HepG2 (cell line): ENCODE results near the gene FGGY. TPM values are rescaled to one million over a fixed set of nuclear protein-coding genes. Genes with fewer than 3 reads are reported as not detected.
A peak's percentile ranks its signal among the peaks of the same experiment; 100 is the strongest.

Experiments used
- ADNP ChIP-seq: sonication (generic); formaldehyde crosslinking; IDR thresholded peaks from 2 replicates; pipeline ENCODE4 v1.4.0; 2020; ENCODE audit warnings: missing genetic modification reagents
- ARNT2 ChIP-seq: sonication (generic); formaldehyde crosslinking; IDR thresholded peaks from 2 replicates; pipeline ENCODE4 v1.8.0; 2022; ENCODE audit warnings: mild to moderate bottlenecking, low read depth, missing genetic modification reagents, moderate library complexity
- CENPBD1 ChIP-seq: sonication (generic); formaldehyde crosslinking; IDR thresholded peaks from 2 replicates; pipeline ENCODE4 v1.8.0; 2022; ENCODE audit warnings: missing genetic modification reagents, low read depth, mild to moderate bottlenecking, borderline replicate concordance
- CREM ChIP-seq, 2 experiments: sonication (generic) in 1 of 2; formaldehyde crosslinking in 1 of 2; IDR thresholded peaks; 2 replicates each; pipeline versions ENCODE4 v1.4.0 to v1.6.1; 2016 to 2020; ENCODE audit warnings: antibody characterized with exemption in 1 of 2, mild to moderate bottlenecking in 1 of 2, missing genetic modification reagents in 1 of 2
- E2F2 ChIP-seq: sonication (generic); formaldehyde crosslinking; IDR thresholded peaks from 2 replicates; pipeline ENCODE4 v1.4.0; 2020; ENCODE audit warnings: missing genetic modification reagents, borderline replicate concordance
- EED ChIP-seq: sonication (generic); formaldehyde crosslinking; IDR thresholded peaks from 2 replicates; pipeline ENCODE4 v1.5.0; 2020; ENCODE audit warnings: mild to moderate bottlenecking, missing genetic modification reagents
- ISX ChIP-seq: sonication (generic); formaldehyde crosslinking; conservative IDR thresholded peaks from 2 replicates; pipeline ENCODE4 v1.5.0; 2020; ENCODE audit warnings: missing genetic modification reagents
- MTF2 ChIP-seq: sonication (generic); formaldehyde crosslinking; IDR thresholded peaks from 2 replicates; pipeline ENCODE4 v1.5.0; 2020; ENCODE audit warnings: missing genetic modification reagents, borderline replicate concordance
- NFYC ChIP-seq: IDR thresholded peaks from 2 replicates; pipeline ENCODE4 v1.6.1; 2016; ENCODE audit warnings: missing genetic modification reagents, missing compliant biosample characterization
- PHF8 ChIP-seq: sonication (generic); formaldehyde crosslinking; IDR thresholded peaks from 2 replicates; pipeline ENCODE4 v1.5.0; 2020; ENCODE audit warnings: missing genetic modification reagents
- POLR2AphosphoS2 ChIP-seq: IDR thresholded peaks from 2 replicates; pipeline ENCODE4 v1.6.1; 2011; ENCODE audit warnings: low read depth, low read length, improper control_type of control experiment
- SMC3 ChIP-seq: IDR thresholded peaks from 2 replicates; pipeline ENCODE4 v1.6.1; 2011; ENCODE audit warnings: low read length, improper control_type of control experiment
- SOX13 ChIP-seq, 3 experiments: fragments of 450-650 bp in 1 of 3; sonication (generic) in 1 of 3; formaldehyde crosslinking in 1 of 3; IDR thresholded peaks in 2 of 3; conservative IDR thresholded peaks in 1 of 3; 2 replicates each; pipeline versions ENCODE4 v1.5.0 to v1.6.1; 2016 to 2020; ENCODE audit warnings: antibody characterized with exemption in 1 of 3, mild to moderate bottlenecking in 1 of 3, missing compliant biosample characterization in 1 of 3, missing genetic modification reagents in 1 of 3, moderate library complexity in 1 of 3
- ZHX2 ChIP-seq, 2 experiments: sonication (generic) in 1 of 2; formaldehyde crosslinking in 1 of 2; IDR thresholded peaks; 2 replicates each; pipeline versions ENCODE4 v1.6.1 to v1.9.0; 2014 to 2022; ENCODE audit warnings: antibody characterized with exemption in 1 of 2, borderline replicate concordance in 1 of 2, inconsistent platforms in 1 of 2, low read depth in 1 of 2, missing genetic modification reagents in 1 of 2
- ZKSCAN8 ChIP-seq: IDR thresholded peaks from 2 replicates; pipeline ENCODE4 v1.6.1; 2016; ENCODE audit warnings: borderline replicate concordance, missing genetic modification reagents, missing compliant biosample characterization
- ZNF276 ChIP-seq: sonication (generic); formaldehyde crosslinking; IDR thresholded peaks from 2 replicates; pipeline ENCODE4 v1.4.0; 2020; ENCODE audit warnings: mild to moderate bottlenecking, low read depth, missing genetic modification reagents
- ZNF563 ChIP-seq: sonication (generic); formaldehyde crosslinking; IDR thresholded peaks from 2 replicates; pipeline ENCODE4 v1.8.0; 2022; ENCODE audit warnings: mild to moderate bottlenecking, moderate library complexity, missing genetic modification reagents
- ZNF841 ChIP-seq: sonication (generic); formaldehyde crosslinking; IDR thresholded peaks from 2 replicates; pipeline ENCODE4 v1.8.1; 2023; ENCODE audit warnings: missing genetic modification reagents, borderline replicate concordance
- polyA plus RNA-seq, 8 experiments: library from polyadenylated mRNA; depleted of rRNA in 3 of 8; stranded (reverse) in 7 of 8; unstranded in 1 of 8; fragments of >200 nt; fragmentation: Illumina TruSeq in 4 of 8; extraction: Trizol in 4 of 8; gene quantifications; 2 replicates each; pipeline versions ENCODE4 v1.2.1 to v1.2.3, GENCODE V29; 2011 to 2016; ENCODE audit warnings: low read depth in 4 of 8, missing spikeins in 1 of 8, mixed read lengths in 1 of 8; ENCODE audit not compliant: insufficient read depth in 1 of 8
- total RNA-seq, 5 experiments: library from RNA; depleted of rRNA; stranded (reverse); fragments of >200 nt; fragmentation: Illumina TruSeq; extraction: Trizol; gene quantifications; 2 replicates each; pipeline ENCODE4 v1.2.3, GENCODE V29; 2016; ENCODE audit warnings: low read depth in 1 of 5

FGGY gene
- total and polyA plus RNA-seq, 2 of the 13 experiments (the other 11 are each of a cell fraction or from before 2014, with no cell fraction given), result 15.7 to 27.5 TPM

GRCh38 chr1:59556802-59557548, 260.1 kb downstream of the FGGY start (continued):
- TF ChIP-seq ZHX2 (IDR thresholded peaks at IDR 0.05; ENCODE audit: low read depth), result no peak
- TF ChIP-seq ZHX2 (CRISPR knock-in tag; IDR thresholded peaks at IDR 0.05; ENCODE audit: borderline replicate concordance), result no peak
- TF ChIP-seq ISX, result no peak
- TF ChIP-seq POLR2AphosphoS2, result no peak
- no peak for TF ChIP-seq CENPBD1 (CRISPR knock-in tag)
- 0 out of 2 replicates have a peak, but pooled peaks have one; percentile 56 for TF ChIP-seq ZKSCAN8 (CRISPR knock-in tag)
- TF ChIP-seq CREM (IDR thresholded peaks at IDR 0.05), result peak; percentile 98
- no peak for TF ChIP-seq CREM (CRISPR knock-in tag; IDR thresholded peaks at IDR 0.05)
- TF ChIP-seq ARNT2, result peak; percentile 83
- TF ChIP-seq E2F2, result no peak
- no peak; the same call in 1 of the 2 replicates for TF ChIP-seq EED
- peak; percentile 97 for TF ChIP-seq SOX13 (IDR thresholded peaks at IDR 0.05)
- TF ChIP-seq SOX13 (CRISPR knock-in tag; conservative IDR thresholded peaks at IDR 0.05 in 1 of 2, IDR thresholded peaks at IDR 0.05 in 1 of 2), result peak in 1 of 2 experiments; percentile 99; a peak in 2 of 4 replicates
- TF ChIP-seq ZNF276, result peak; percentile 43; the same call in 1 of the 2 replicates
- 0 out of 2 replicates have a peak, but pooled peaks have one; percentile 35 for TF ChIP-seq ZNF563 (CRISPR knock-in tag)
- no peak for TF ChIP-seq ADNP
- TF ChIP-seq PHF8, result no peak; the same call in 1 of the 2 replicates
- peak; percentile 84 for TF ChIP-seq ZNF841 (CRISPR knock-in tag)
- peak; percentile 41; the same call in 1 of the 2 replicates for TF ChIP-seq NFYC (CRISPR knock-in tag)
- TF ChIP-seq MTF2 (CRISPR knock-in tag), result no peak
- TF ChIP-seq SMC3, result no peak; the same call in 1 of the 2 replicates
